Stimulated activated CD4-positive, alpha-beta T cell treated with anti-CD3 and anti-CD28 coated beads, Interleukin-12 subunit alpha, Interleukin-12 subunit beta, amount 100 ng/mL, for 24 hours (primary cell): ENCODE results near the gene PRMT1.

Experiments
- DNase-seq, 2 experiments: peaks; one replicate each; pipeline ENCODE4 v3.0.0-alpha.2; 2020; ENCODE audit warnings: low read depth in 2 of 2

PRMT1 gene

GRCh38 chr19:49651029-49651819, 25.8 kb upstream of the PRMT1 start:
- no peak for DNase-seq

- no peak for DNase-seq
Measured at GRCh38 chr19:49651820-49652550, 25.1 kb upstream of the PRMT1 start.

- no peak for DNase-seq
Measured at GRCh38 chr19:49652551-49653465, 24.3 kb upstream of the PRMT1 start.

- DNase-seq = no peak
Measured at GRCh38 chr19:49653466-49653806, 23.6 kb upstream of the PRMT1 start.

- no peak for DNase-seq
Measured at GRCh38 chr19:49654581-49654980, 22.5 kb upstream of the PRMT1 start.

GRCh38 chr19:49655570-49656455, 21.3 kb upstream of the PRMT1 start:
- no peak for DNase-seq

GRCh38 chr19:49656456-49657109, 20.5 kb upstream of the PRMT1 start:
- no peak for DNase-seq

GRCh38 chr19:49657493-49658138, 19.5 kb upstream of the PRMT1 start:
- DNase-seq = no peak

- no peak for DNase-seq
Measured at GRCh38 chr19:49658139-49658517, 18.9 kb upstream of the PRMT1 start.

- no peak for DNase-seq
Measured at GRCh38 chr19:49658566-49659442, 18.3 kb upstream of the PRMT1 start.

GRCh38 chr19:49660338-49660961, 16.6 kb upstream of the PRMT1 start:
- DNase-seq = no peak

GRCh38 chr19:49662011-49662410, 15.1 kb upstream of the PRMT1 start:
- no peak for DNase-seq

GRCh38 chr19:49663224-49663623, 13.8 kb upstream of the PRMT1 start:
- DNase-seq = no peak

- peak; percentile 83 to 96 for DNase-seq
Measured at GRCh38 chr19:49664171-49665035, 12.7 kb upstream of the PRMT1 start.

- no peak for DNase-seq
Measured at GRCh38 chr19:49665036-49665350, 12.1 kb upstream of the PRMT1 start.

GRCh38 chr19:49665351-49666119, 11.5 kb upstream of the PRMT1 start, which contains the start of the genes BCL2L12 and IRF3:
BCL2L12 (plus strand) TSS chr19:49665933; CDS start chr19:49666693, 760 bp downstream.
IRF3 (minus strand) TSS chr19:49665857; CDS start chr19:49664838, 1,019 bp downstream.
- peak; percentile 98 to 100 for DNase-seq

GRCh38 chr19:49666120-49666444, 11.0 kb upstream of the PRMT1 start:
- DNase-seq = no peak
